GM21737 (cell line): ENCODE measurements around the gene STK11IP.
A peak's percentile ranks its signal among the peaks of the same experiment; 100 is the strongest.

Source experiments
- ATAC-seq: cut with Tn5 transposase; IDR thresholded peaks from one replicate; pipeline ENCODE4 v1.9.1; 2021; ENCODE audit warnings: mild to moderate bottlenecking, moderate library complexity; ENCODE audit not compliant: unreplicated experiment

Gene STK11IP

DNA sequence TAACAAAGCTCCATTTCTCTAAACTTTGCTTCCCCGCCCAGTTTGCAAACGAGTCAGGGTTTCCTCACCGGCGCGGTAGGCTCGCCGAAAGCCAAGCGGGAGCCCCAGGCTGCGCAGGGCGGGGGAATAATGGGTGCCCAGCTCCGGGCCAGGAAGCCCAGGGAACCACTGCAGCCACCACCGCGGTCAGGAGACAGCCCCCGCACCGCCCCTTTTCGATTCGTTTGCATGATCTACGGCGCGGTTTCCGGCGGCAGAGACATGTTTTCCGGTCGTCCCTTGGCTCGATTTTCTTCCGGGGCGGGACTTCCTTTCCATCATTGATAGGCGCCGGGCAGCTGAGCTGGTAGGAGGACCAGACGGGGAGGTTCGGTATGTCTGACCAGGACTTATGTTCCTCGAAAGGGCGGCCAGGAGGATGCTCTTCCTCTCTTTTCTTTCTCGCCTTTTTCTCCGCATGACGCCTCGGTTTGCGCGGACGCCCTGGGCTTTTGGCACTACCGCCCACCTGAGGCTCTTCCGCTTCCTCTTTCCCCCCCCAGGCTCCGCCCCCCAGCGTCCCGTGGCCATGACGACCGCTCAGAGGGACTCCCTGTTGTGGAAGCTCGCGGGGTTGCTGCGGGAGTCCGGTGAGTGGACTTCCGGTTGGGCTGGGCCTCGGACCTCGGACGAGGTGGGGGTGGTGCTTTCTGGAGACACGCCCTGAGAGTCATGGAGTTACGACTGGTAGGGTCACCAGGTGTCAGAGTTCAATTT lies at the start of gene STK11IP:
STK11IP (plus strand) TSS at position 306 of the 756 bp plus-strand sequence; CDS start at position 569, 263 bp downstream.
- ATAC-seq, result peak; percentile 89

- ATAC-seq, result no peak
These were observed 48.7 kb upstream of the STK11IP start for GRCh38 chr2:219548990-219549389.

DNA sequence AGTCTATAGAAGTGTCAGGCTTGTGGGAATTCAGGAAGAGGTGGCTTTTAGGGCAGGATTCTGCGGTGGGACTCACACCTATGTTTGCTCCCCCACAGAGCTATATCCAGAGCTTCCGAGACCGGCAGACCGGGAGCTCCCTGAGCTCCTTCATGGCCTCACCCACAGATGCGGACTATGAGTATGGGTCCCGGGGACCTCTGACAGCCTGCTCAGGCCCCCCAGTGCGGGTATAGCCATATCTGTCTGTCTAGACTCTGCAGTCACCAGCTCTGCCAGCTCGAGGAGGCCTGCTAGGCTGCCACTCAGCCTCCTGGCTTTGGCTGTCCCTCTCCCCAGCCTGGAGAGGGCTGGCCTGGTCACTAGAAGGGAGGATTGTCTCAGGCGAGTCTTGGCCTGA lies 48.0 kb upstream of the STK11IP start:
- ATAC-seq, result no peak

- peak; percentile 27 for ATAC-seq
These were observed 45.9 kb upstream of the STK11IP start for GRCh38 chr2:219551441-219552381.

DNA sequence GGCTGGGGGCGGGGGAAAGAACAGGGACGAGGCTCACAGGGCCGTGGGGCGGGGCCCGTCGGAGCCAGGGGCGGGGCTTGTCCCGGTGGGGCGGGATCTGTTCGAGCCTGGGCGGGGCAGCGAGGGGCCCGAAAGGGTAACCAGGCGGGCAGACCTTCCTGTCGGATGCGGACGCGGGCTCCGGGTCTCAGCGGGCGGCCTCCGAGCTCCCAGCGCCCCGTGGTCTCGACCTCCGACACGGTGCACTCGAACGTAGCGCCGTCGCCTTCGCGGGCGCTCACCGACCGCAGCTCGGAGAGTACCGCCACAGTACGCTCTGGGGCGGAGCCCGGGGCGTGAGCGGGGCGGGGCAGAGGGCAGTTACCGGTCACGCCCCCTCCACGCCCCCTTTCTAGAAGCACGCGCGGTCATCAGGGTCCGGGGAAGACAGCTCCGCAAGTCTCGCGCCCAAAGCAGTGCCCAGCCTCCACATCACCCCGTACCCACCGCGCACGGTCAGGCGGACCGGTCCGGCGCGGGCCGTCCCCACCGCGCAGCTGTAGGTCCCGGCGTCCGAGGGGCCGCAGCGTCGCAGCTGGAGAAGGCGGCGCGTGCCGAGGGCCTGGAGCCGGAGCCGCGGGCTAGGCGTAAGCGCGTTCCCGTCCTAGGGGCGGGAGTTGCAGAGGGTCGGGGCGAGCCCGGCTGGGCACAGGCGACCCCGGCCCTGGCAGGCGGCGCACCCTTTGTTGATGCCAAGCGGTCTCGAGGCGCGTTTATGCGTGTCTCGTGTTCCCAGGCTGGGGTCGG lies 45.1 kb upstream of the STK11IP start:
- ATAC-seq, result peak; percentile 84

DNA sequence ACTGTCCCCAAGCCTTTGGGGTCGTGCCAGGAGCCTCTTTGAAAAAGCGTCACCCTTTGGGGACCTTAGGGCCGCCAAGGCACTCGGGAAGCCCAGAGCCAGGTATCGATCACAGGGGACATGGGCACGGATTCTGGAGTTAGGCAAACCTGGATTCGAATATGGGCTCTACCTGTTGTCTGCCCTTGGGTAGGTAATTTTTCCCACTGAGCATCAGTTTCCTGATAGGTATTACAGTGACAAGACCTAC lies 44.6 kb upstream of the STK11IP start:
- no peak for ATAC-seq

DNA sequence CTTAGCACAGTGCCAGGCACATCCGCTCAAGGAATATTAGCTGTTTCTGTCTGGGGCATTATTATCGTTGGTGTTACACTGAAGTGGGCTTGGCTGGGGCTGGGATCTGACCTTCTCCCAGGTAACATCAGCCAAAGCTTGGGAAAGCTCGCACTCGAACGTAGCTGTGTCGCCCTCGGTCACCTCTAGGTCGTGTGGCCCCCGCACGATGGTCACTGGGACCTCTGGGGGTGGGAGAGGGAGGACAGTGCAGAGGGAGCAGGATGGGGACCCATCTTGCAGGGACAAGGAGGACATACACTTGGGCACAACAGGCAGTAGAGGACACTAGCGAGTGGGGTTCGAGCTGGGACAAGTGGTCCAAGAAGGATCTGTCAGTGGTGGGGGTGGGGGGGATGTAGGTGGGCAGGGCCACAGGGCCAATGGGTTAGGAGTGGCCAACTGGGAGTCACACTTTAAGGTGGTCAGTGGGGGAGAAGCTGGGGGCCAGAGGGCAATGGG lies 44.1 kb upstream of the STK11IP start:
- no peak for ATAC-seq

GRCh38 chr2:219554350-219554749 lies 43.3 kb upstream of the STK11IP start:
- ATAC-seq, result no peak

- ATAC-seq, result no peak
These were observed 41.7 kb upstream of the STK11IP start for GRCh38 chr2:219555956-219556355.

DNA sequence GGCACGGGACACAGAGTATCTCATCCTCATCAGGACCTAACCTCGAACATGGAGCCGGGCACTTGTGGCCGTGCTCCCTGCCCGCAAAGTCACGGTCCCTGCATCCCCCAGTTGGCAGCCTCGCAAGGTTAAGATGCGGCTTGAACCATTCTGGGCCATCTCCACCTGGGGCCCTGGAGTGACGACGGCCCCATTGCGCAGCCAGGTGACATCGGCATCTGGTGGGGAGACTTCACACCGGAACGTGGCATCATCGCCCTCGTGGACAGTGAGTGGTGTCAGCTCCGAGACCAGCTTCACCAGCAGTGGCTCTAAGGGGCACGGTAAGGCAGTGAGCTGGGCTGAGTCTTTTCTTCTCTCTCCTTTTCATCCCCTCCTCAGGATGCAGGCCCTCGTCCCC lies 41.2 kb upstream of the STK11IP start:
- ATAC-seq, result no peak

- ATAC-seq, result no peak
These were observed 40.3 kb upstream of the STK11IP start for GRCh38 chr2:219557320-219557719.

- no peak for ATAC-seq
These were observed 39.6 kb upstream of the STK11IP start for GRCh38 chr2:219557791-219558785.

DNA sequence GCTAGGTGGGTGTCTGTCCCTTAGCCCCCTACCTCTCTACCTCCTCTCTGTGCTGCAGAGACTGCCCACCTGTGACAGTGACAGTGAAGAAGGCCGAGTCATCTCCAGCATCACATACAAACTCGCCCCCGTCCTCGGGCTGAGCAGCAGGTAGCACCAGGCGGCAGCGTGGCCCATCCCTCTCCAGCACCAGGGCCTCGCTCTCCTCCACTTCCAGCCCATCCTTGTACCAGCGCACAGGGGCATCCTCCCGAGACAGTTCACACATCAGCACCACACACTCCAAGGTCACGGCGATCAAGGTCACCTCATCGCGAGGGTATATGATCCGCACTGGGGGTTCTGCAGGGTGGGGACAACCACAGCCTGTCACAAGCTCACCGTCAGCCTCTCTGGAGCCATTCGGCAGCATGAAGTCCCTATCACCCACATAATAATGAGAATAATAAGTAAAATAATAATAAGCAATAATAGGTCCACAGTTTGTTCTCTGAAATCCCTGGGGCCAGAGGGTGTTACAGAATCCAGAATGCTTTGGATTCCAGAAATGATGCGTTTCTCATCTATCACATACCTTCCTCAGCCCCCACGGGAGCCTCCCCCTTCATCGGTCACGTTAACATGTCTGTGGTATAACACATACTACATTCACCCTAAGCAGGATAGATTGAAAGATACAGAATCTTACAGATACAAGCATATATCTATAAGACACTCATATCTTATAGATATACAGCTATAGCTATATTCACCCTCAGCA lies 38.3 kb upstream of the STK11IP start:
- no peak for ATAC-seq

DNA sequence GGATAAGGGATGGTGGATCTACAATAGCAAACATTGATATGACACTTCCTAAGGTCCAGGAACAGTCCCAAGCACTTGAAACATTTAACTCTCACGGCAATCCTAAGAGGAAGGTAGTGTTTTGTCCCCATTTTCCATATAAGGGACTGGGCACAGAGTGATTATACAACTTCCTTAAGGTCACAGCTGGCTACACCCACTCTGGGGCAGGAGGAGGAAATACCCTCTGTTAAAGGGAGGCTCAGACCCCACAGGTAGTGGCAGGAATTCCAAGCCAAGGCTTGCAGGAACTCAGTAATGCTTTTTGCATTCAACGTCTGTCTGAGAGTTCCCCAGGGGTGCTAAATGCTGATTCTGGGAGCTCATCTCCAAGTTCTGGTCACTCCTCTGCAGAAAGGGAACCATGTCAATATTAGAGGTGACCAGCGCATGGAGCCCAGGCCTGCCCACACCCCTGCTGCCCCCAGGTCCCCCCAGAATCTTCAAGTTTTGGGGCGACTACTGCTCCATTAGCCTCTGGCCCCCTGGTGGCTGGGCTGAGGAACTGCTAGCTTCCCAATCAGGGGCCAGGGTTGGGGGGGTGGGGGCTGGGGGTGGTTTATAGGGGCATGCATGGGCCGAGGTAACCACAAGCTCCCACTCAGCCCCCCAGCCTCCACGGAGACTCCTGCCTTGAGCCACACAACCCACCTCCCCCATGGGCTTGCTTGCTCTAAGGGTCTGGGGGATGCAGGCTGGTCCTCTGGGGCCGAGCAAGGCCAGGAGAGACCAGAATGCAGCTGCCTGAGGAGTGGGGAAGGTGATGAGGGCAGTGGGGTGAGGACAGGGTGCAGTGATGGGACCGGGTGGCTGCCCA lies 37.4 kb upstream of the STK11IP start:
- no peak for ATAC-seq

- no peak for ATAC-seq
These were observed 36.8 kb upstream of the STK11IP start for GRCh38 chr2:219560893-219561178.

GRCh38 chr2:219561179-219562048 lies 36.2 kb upstream of the STK11IP start:
- ATAC-seq, result no peak
